Stimulated activated CD8-positive, alpha-beta memory T cell treated with anti-CD3 and anti-CD28 coated beads, Interleukin-7, amount 100 ng/mL, for 24 hours (primary cell): ENCODE data around the gene ZNF227.
A peak's percentile ranks its signal among the peaks of the same experiment; 100 is the strongest.
"Not testable (repeated sequence)": the region's sequence is repeated elsewhere in the genome, so short reads cannot be mapped to it uniquely, and the experiment has no call there.

Source experiments
- DNase-seq: peaks from one replicate; pipeline ENCODE4 v3.0.0-alpha.2; 2020; ENCODE audit warnings: low read depth

ZNF227 gene

GRCh38 chr19:44212250-44212865, at the start of gene ZNF227:
TSS of gene ZNF227 (plus strand) at chr19:44212532. CDS start at chr19:44217793, 5,261 bp downstream.
- DNase-seq, result peak; percentile 61

- no peak for DNase-seq
Measured at GRCh38 chr19:44163789-44164188, 48.5 kb upstream of the ZNF227 start.

- no peak for DNase-seq
Measured at GRCh38 chr19:44164327-44164672, 48.0 kb upstream of the ZNF227 start.

- DNase-seq, result peak; percentile 51
Measured at GRCh38 chr19:44164673-44165512, 47.4 kb upstream of the ZNF227 start, which contains the start of gene ZNF226. TSS of gene ZNF226 (plus strand) at chr19:44165100. CDS start at chr19:44170081, 4,981 bp downstream.

- not testable (repeated sequence) for DNase-seq
Measured at GRCh38 chr19:44170660-44171059, 41.7 kb upstream of the ZNF227 start.

- DNase-seq, result no peak
Measured at GRCh38 chr19:44176590-44176989, 35.7 kb upstream of the ZNF227 start.

GRCh38 chr19:44180968-44181367, 31.4 kb upstream of the ZNF227 start:
- DNase-seq, result no peak

GRCh38 chr19:44182145-44182544, 30.2 kb upstream of the ZNF227 start:
- no peak for DNase-seq

GRCh38 chr19:44190020-44190419, 22.3 kb upstream of the ZNF227 start:
- DNase-seq, result no peak

GRCh38 chr19:44192127-44192526, 20.2 kb upstream of the ZNF227 start:
- DNase-seq, result no peak

- DNase-seq, result no peak
Measured at GRCh38 chr19:44196772-44197171, 15.6 kb upstream of the ZNF227 start.

- no peak for DNase-seq
Measured at GRCh38 chr19:44202470-44202869, 9.9 kb upstream of the ZNF227 start.

GRCh38 chr19:44202974-44203373, 9.4 kb upstream of the ZNF227 start:
- DNase-seq, result no peak

GRCh38 chr19:44203877-44204276, 8.5 kb upstream of the ZNF227 start:
- not testable (repeated sequence) for DNase-seq

GRCh38 chr19:44204772-44205171, 7.6 kb upstream of the ZNF227 start:
- DNase-seq, result no peak

GRCh38 chr19:44207126-44207803, 5.1 kb upstream of the ZNF227 start:
- DNase-seq, result peak; percentile 63

GRCh38 chr19:44212866-44213346, 574 bp downstream of the ZNF227 start:
- DNase-seq, result no peak

GRCh38 chr19:44219926-44220325, 7.6 kb downstream of the ZNF227 start:
- not testable (repeated sequence) for DNase-seq

GRCh38 chr19:44220761-44221160, 8.4 kb downstream of the ZNF227 start:
- not testable (repeated sequence) for DNase-seq

GRCh38 chr19:44221291-44221690, 9.0 kb downstream of the ZNF227 start:
- not testable (repeated sequence) for DNase-seq

GRCh38 chr19:44228318-44228717, 16.0 kb downstream of the ZNF227 start:
- DNase-seq, result no peak

GRCh38 chr19:44232867-44233266, 20.5 kb downstream of the ZNF227 start:
- no peak for DNase-seq

- no peak for DNase-seq
Measured at GRCh38 chr19:44236384-44236783, 24.1 kb downstream of the ZNF227 start.
